Measurements from ENCODE around the gene AFMID. TPM values are rescaled to one million over a fixed set of nuclear protein-coding genes. Genes with fewer than 3 reads are reported as not detected.

Gene AFMID
- total and polyA plus RNA-seq, 9 of the 15 experiments (the other 6 are each of a cell fraction or from before 2014, with no cell fraction given): 62.1 to 188 (median 74.4) TPM

GRCh38 chr17:78186692-78187595 lies at the start of gene AFMID, which contains the start of gene TK1 (continued):
- TF ChIP-seq THRB (CRISPR knock-in tag; conservative IDR thresholded peaks at IDR 0.05) (0 out of 2 replicates have a peak, but pooled peaks have one; percentile 34), TBL1XR1 (IDR thresholded peaks at IDR 0.05; ENCODE audit: low read length in 2 of 2) (no peak; a peak in 1 of 4 replicates), ZC3H11A (IDR thresholded peaks at IDR 0.05; ENCODE audit: low read depth, low read length) (no peak), DDX20 (tag; IDR thresholded peaks at IDR 0.05; ENCODE audit: low read depth) (no peak), NFATC3 (IDR thresholded peaks at IDR 0.05) (no peak), RFX7 (CRISPR knock-in tag; IDR thresholded peaks at IDR 0.05) (no peak), GATAD2A (IDR thresholded peaks at IDR 0.05) (no peak), ELF1 (tag; IDR thresholded peaks at IDR 0.05) (no peak), LARP7 (IDR thresholded peaks at IDR 0.05) (no peak), CREM (IDR thresholded peaks at IDR 0.05; ENCODE audit: low read depth) (peak; percentile 79), FOXJ2 (tag; IDR thresholded peaks at IDR 0.05) (peak; percentile 23; the same call in 1 of the 2 replicates), ZBTB11 (CRISPR knock-in tag; IDR thresholded peaks at IDR 0.05) (peak in 1 of 3 experiments; percentile 25; a peak in 1 of 6 replicates), TAF1 (IDR thresholded peaks at IDR 0.05; ENCODE audit: control insufficient read depth, extremely low read depth, insufficient read depth, low read length, severe bottlenecking) (peak; percentile 83), SRSF3 (IDR thresholded peaks at IDR 0.05; ENCODE audit: insufficient read depth, low read length) (no peak)
- TF ChIP-seq, protein P1, sequence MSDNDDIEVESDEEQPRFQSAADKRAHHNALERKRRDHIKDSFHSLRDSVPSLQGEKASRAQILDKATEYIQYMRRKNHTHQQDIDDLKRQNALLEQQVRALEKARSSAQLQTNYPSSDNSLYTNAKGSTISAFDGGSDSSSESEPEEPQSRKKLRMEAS (CRISPR knock-in tag; IDR thresholded peaks at IDR 0.05): peak; percentile 88
- TF ChIP-seq, protein P2, sequence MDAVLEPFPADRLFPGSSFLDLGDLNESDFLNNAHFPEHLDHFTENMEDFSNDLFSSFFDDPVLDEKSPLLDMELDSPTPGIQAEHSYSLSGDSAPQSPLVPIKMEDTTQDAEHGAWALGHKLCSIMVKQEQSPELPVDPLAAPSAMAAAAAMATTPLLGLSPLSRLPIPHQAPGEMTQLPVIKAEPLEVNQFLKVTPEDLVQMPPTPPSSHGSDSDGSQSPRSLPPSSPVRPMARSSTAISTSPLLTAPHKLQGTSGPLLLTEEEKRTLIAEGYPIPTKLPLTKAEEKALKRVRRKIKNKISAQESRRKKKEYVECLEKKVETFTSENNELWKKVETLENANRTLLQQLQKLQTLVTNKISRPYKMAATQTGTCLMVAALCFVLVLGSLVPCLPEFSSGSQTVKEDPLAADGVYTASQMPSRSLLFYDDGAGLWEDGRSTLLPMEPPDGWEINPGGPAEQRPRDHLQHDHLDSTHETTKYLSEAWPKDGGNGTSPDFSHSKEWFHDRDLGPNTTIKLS (IDR thresholded peaks at IDR 0.05; ENCODE audit: borderline replicate concordance, low read depth): peak; percentile 90
